Adipocyte (in vitro differentiated cells): ENCODE data around the gene ADAT2.

Experiments
- DNase-seq: peaks from one replicate; pipeline ENCODE4 v3.0.0-alpha.2; 2015; ENCODE audit warnings: low read depth
- H3K27me3 ChIP-seq: replicated peaks from 2 replicates; pipeline ENCODE4 v1.7.0; 2013; ENCODE audit warnings: mild to moderate bottlenecking, low read length, moderate library complexity; ENCODE audit not compliant: control insufficient read depth, insufficient read depth
- H3K36me3 ChIP-seq: 2 replicates; pipeline ENCODE4 v1.7.0; 2013; ENCODE audit warnings: low read length, mild to moderate bottlenecking, moderate library complexity; ENCODE audit not compliant: control insufficient read depth, insufficient read depth, severe bottlenecking
- H3K4me1 ChIP-seq: 2 replicates; pipeline ENCODE4 v1.7.0; 2013; ENCODE audit warnings: mild to moderate bottlenecking, low read length, moderate library complexity; ENCODE audit not compliant: control insufficient read depth, insufficient read depth
- H3K4me3 ChIP-seq: 2 replicates; pipeline ENCODE4 v1.7.0; 2013; ENCODE audit warnings: mild to moderate bottlenecking, low read length, moderate library complexity
- H3K9ac ChIP-seq: 2 replicates; pipeline ENCODE4 v1.7.0; 2013; ENCODE audit warnings: mild to moderate bottlenecking, low read length, moderate library complexity
- H3K9me3 ChIP-seq: 2 replicates; pipeline ENCODE4 v1.7.0; 2013; ENCODE audit warnings: mild to moderate bottlenecking, low read length, moderate library complexity; ENCODE audit not compliant: control insufficient read depth

ADAT2 gene

DNA sequence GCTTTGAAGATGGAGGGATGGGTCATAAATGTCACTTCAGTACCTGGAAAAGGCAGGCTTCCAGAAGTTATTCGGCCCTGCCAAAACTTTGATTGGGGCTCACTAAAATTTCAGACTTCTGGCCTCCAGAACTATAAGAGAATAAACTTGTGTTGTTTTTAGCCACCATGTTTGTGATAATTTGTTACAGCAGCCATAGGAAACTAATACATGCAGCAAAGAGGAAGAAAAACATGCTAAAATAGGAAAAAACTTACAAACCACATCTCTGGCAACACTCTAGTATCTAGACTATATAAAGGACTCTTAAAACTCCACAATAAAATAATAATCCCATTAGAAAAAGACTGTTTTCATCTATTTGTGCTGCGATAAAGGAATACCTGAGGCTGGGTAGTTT, 9.5 kb downstream of the ADAT2 start:
- Histone ChIP-seq H3K9ac (no peak overlapping the region), H3K9me3 (no peaks in the 10 kb centered on the region), H3K36me3 (peaks cover 28% of the 10 kb centered on the region), H3K27me3 (no peaks in the 10 kb centered on the region), H3K4me1 (no peaks in the 10 kb centered on the region), H3K4me3 (no peak overlapping the region)
- DNase-seq: no peak

DNA sequence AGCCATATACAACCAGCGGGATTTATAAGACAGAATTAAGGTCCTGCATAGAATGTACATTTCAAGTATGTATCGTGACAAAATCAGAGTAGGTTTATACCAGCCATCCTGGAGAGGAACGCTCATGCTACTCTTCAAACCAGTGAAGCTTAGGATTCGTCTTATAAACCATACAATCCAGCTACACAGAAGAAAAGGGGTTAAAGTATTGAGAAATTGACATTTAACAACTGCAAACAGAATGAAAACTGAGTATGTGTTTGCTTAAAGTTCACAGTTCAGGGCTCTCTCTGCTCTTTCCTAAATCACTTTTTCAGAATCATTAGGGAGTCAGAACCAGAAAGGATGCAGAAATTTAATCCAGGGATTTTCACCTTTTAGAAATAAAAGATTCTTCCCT, 17.9 kb downstream of the ADAT2 start:
- no peak overlapping the region for H3K4me3 ChIP-seq
- peaks cover 40% of the 10 kb centered on the region for H3K36me3 ChIP-seq
- no peaks in the 10 kb centered on the region for H3K27me3 ChIP-seq
- H3K9me3 ChIP-seq: no peaks in the 10 kb centered on the region
- no peak for DNase-seq
- no peak overlapping the region for H3K9ac ChIP-seq
- no peaks in the 10 kb centered on the region for H3K4me1 ChIP-seq

- H3K4me1 ChIP-seq: no peaks in the 10 kb centered on the region
- no peak overlapping the region for H3K4me3 ChIP-seq
- no peaks in the 10 kb centered on the region for H3K27me3 ChIP-seq
- H3K36me3 ChIP-seq: peaks cover 34% of the 10 kb centered on the region
- no peak for DNase-seq
- no peaks in the 10 kb centered on the region for H3K9me3 ChIP-seq
- H3K9ac ChIP-seq: no peak overlapping the region
These were observed 19.3 kb downstream of the ADAT2 start for GRCh38 chr6:143431226-143431625.

GRCh38 chr6:143429970-143430369, 20.5 kb downstream of the ADAT2 start:
- Histone ChIP-seq H3K9me3 (no peaks in the 10 kb centered on the region), H3K4me3 (no peak overlapping the region), H3K36me3 (peaks cover 30% of the 10 kb centered on the region), H3K4me1 (no peaks in the 10 kb centered on the region), H3K27me3 (no peaks in the 10 kb centered on the region), H3K9ac (no peak overlapping the region)
- DNase-seq: no peak

DNA sequence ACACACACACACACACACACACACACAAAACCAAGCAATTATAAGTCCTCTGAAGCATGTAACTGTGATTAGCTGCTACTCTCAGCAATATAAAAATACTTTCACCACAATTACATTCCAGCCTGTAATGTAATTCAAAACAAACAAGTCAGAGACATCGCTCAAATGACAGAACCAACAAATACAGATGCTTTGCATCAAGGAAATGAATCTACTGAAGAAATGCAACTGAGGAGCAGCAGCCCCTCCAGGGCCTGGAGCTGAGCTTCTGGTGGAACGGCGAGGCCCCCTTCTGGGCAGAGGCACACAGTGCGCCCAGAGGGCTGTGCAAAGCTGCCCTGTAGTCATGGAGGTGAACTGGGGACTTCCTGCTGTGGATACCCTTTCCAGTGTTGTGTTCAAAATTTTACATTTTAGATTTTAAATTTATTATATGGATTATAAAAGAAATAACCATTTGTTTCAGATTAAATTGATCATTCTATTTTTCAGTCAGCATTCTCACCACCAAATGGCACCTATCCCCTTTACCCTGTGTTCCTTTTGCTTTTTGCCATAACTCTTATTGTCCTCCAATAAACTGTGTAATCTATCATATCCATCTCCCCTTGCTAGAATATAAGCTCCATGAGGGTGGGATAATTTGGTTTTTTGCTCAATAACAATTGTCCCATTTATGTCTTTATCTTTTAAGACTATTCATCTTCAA, 23.2 kb downstream of the ADAT2 start:
- peak overlapping the region; percentile 8 for H3K9ac ChIP-seq
- no peaks in the 10 kb centered on the region for H3K4me1 ChIP-seq
- DNase-seq: peak; percentile 96
- no peaks in the 10 kb centered on the region for H3K27me3 ChIP-seq
- H3K9me3 ChIP-seq: no peaks in the 10 kb centered on the region
- H3K4me3 ChIP-seq: no peak overlapping the region
- peaks cover 17% of the 10 kb centered on the region for H3K36me3 ChIP-seq

GRCh38 chr6:143426026-143426425, 24.5 kb downstream of the ADAT2 start:
- Histone ChIP-seq H3K27me3 (no peaks in the 10 kb centered on the region), H3K36me3 (peaks cover 9% of the 10 kb centered on the region), H3K4me1 (no peaks in the 10 kb centered on the region), H3K9ac (no peak overlapping the region), H3K9me3 (no peaks in the 10 kb centered on the region), H3K4me3 (no peak overlapping the region)
- no peak for DNase-seq

DNA sequence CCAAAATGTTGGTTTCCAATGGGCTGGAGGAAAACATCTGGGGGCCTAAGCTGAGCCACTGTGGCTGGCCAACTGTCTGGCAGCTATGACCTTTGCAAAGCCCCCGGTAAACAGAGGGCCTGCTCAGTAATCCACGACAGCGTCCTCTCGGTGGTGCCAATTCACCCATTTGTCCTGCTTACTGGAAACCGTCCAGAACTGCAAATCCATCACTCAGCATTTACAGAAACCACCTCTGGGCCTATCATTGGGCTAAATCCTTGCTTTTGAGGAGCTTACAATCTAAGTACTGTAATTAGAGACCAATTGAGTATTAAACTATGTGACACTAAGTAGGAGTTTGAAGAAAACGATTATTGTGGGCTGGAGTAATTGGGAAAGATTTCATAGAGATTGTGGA, 31.0 kb downstream of the ADAT2 start:
- H3K9ac ChIP-seq: no peak overlapping the region
- no peaks in the 10 kb centered on the region for H3K9me3 ChIP-seq
- no peaks in the 10 kb centered on the region for H3K27me3 ChIP-seq
- H3K36me3 ChIP-seq: no peaks in the 10 kb centered on the region
- H3K4me1 ChIP-seq: no peaks in the 10 kb centered on the region
- DNase-seq: no peak
- H3K4me3 ChIP-seq: no peak overlapping the region

DNA sequence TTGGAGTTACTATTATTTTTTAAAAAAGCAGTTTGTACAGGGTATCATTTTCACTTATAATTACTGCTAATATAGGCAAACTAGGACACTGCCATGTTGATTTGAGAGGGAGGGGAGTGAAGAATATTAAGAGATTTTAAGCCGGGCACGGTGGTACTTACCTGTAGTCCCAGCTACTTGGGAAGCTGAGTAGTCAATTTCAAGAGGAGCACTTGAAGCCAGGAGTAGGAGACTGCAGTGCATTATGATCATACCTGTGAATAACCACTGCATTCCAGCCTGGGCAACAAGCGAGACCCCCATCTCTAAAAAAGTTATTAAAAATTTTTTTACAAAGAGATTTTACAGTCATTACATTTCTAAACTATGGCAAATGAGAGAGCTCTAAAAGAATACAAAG, 35.7 kb downstream of the ADAT2 start:
- no peaks in the 10 kb centered on the region for H3K36me3 ChIP-seq
- DNase-seq: no peak
- no peak overlapping the region for H3K9ac ChIP-seq
- H3K27me3 ChIP-seq: no peaks in the 10 kb centered on the region
- no peak overlapping the region for H3K4me3 ChIP-seq
- H3K4me1 ChIP-seq: no peaks in the 10 kb centered on the region
- H3K9me3 ChIP-seq: no peaks in the 10 kb centered on the region

DNA sequence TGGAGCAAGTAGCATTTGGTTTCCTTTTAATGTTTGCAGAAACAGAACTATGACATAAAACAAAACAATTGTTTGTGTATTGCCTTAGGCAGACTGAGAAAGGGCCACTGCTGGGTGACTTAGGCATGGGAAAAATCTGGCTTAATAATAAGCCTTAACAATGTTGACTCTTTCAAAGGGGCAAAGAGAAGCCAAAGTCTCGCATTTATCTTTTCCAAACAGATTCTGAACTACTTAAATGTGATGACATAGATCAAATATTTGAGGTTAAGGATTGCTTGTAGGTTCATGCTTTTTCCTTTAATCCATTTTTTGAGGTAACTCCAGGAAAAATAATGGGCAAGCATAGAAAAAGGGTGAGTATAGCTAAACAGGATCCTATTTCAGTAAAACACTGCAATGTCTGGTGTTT, 39.6 kb downstream of the ADAT2 start:
- no peak overlapping the region for H3K9ac ChIP-seq
- no peaks in the 10 kb centered on the region for H3K27me3 ChIP-seq
- no peak overlapping the region for H3K4me3 ChIP-seq
- no peaks in the 10 kb centered on the region for H3K9me3 ChIP-seq
- no peaks in the 10 kb centered on the region for H3K36me3 ChIP-seq
- peak; percentile 53 for DNase-seq
- H3K4me1 ChIP-seq: peaks cover 2% of the 10 kb centered on the region

- H3K4me3 ChIP-seq: no peak overlapping the region
- H3K9me3 ChIP-seq: no peaks in the 10 kb centered on the region
- H3K27me3 ChIP-seq: no peaks in the 10 kb centered on the region
- no peak overlapping the region for H3K9ac ChIP-seq
- no peak for DNase-seq
- peaks cover 10% of the 10 kb centered on the region for H3K4me1 ChIP-seq
- H3K36me3 ChIP-seq: no peaks in the 10 kb centered on the region
These were observed 41.7 kb downstream of the ADAT2 start for GRCh38 chr6:143408787-143409162.

DNA sequence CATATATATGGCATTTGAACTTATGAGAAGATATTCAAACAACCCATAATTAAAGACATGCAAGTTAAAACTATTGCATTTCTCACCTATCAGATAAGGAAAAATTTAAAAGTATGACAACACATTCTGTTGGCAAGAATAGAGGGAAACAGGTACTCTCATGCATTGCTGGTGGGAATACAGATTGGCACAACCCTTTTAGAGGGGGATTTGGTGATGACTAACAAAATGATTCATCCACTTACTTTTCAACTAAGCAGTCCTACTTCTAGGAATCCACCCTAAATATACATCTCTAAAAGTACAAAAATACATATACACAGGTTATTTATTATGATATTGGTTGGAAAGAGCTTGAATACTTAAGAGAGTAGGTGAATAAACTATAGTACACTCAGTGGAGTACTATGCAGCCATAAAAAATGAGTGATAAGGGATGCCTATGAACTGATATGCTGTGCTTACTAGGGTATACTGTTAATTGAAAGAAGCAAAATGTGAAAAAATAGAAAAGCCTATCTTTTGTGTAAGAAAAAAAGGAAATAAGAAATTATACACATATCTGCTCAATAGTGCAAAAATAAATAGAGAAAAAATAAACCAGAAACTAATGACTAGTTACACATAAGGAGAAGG, 42.2 kb downstream of the ADAT2 start:
- Histone ChIP-seq H3K4me3 (no peak overlapping the region), H3K27me3 (no peaks in the 10 kb centered on the region), H3K4me1 (peaks cover 10% of the 10 kb centered on the region), H3K9ac (no peak overlapping the region), H3K9me3 (no peaks in the 10 kb centered on the region), H3K36me3 (no peaks in the 10 kb centered on the region)
- no peak for DNase-seq

- H3K4me3 ChIP-seq: no peak overlapping the region
- H3K36me3 ChIP-seq: no peaks in the 10 kb centered on the region
- no peak overlapping the region for H3K9ac ChIP-seq
- no peaks in the 10 kb centered on the region for H3K9me3 ChIP-seq
- no peaks in the 10 kb centered on the region for H3K27me3 ChIP-seq
- DNase-seq: no peak
- H3K4me1 ChIP-seq: peaks cover 10% of the 10 kb centered on the region
These were observed 43.8 kb downstream of the ADAT2 start for GRCh38 chr6:143406673-143407072.
